ENCODE measurements around the gene SNRK. TPM values are rescaled to one million over a fixed set of nuclear protein-coding genes. Genes with fewer than 3 reads are reported as not detected.

Gene SNRK
- total RNA-seq, 2 donors from 2014 or later: 22.7 to 31.2 TPM

DNA sequence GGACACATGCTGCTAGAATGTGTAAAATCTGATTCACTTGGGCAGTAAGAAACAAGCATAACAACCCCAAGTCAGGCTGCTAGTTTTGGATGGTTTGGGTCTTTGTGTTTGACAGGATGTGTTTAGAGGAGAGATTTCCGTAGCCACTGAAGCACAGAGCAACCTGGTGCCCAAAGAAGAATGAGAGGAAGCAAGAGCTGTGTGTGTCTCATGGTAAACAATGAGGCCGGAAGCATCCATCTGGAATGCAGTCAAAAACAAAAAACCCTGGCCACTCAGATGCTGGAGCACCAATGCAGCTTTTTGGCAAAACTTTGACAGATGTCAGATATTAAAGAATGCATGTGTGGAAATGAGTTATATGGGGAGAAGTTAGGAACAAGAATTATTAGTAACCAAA lies 39.4 kb upstream of the SNRK start:
- TF ChIP-seq, protein P1, sequence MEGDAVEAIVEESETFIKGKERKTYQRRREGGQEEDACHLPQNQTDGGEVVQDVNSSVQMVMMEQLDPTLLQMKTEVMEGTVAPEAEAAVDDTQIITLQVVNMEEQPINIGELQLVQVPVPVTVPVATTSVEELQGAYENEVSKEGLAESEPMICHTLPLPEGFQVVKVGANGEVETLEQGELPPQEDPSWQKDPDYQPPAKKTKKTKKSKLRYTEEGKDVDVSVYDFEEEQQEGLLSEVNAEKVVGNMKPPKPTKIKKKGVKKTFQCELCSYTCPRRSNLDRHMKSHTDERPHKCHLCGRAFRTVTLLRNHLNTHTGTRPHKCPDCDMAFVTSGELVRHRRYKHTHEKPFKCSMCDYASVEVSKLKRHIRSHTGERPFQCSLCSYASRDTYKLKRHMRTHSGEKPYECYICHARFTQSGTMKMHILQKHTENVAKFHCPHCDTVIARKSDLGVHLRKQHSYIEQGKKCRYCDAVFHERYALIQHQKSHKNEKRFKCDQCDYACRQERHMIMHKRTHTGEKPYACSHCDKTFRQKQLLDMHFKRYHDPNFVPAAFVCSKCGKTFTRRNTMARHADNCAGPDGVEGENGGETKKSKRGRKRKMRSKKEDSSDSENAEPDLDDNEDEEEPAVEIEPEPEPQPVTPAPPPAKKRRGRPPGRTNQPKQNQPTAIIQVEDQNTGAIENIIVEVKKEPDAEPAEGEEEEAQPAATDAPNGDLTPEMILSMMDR (IDR thresholded peaks at IDR 0.05): no peak
- DNase-seq (ENCODE audit: low spot score): no peak
- H3K4me1 ChIP-seq: peaks cover 0 to 13% of the 10 kb centered on the region in 2 donors
- H3K27me3 ChIP-seq: no peaks in the 10 kb centered on the region
- H3K9me3 ChIP-seq: no peaks in the 10 kb centered on the region
- H3K4me3 ChIP-seq: no peak overlapping the region
- no peak overlapping the region for H3K27ac ChIP-seq
- no peaks in the 10 kb centered on the region for H3K36me3 ChIP-seq

DNA sequence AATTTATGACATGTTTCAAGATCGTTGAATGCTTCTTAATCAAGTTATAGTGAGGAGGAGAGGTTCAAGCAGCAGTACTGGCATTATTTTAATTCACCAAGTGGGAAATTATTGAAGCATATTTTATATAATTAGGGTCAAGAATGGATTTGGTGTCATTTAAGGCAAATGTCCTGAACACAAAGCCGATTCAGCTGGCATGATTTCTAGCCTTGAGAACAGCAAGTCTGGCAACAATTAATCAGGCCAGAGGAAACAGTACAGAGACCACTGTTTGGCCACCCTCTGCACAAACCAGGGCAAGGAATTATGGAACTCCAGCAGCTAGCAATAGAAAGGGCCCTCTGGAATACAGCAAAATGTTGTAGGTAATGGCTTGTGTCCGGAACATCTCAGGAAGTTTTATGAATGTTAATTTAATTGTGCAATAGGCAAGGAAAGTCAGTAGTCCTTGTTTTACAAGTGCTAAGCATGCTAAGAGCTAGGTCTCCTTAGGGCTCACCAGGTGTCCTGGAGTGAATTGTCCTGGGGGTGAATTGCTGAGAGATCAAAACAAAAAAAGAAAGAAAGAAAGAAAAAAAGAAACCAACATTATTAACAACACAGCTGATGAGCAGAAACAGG lies 38.7 kb upstream of the SNRK start:
- Histone ChIP-seq H3K27ac (no peak overlapping the region), H3K36me3 (no peaks in the 10 kb centered on the region), H3K27me3 (no peaks in the 10 kb centered on the region), H3K4me3 (no peak overlapping the region), H3K9me3 (no peaks in the 10 kb centered on the region), H3K4me1 (peaks cover 0 to 13% of the 10 kb centered on the region in 2 donors)
- no peak for DNase-seq (ENCODE audit: low spot score)
- TF ChIP-seq, protein P1 (IDR thresholded peaks at IDR 0.05): no peak

DNA sequence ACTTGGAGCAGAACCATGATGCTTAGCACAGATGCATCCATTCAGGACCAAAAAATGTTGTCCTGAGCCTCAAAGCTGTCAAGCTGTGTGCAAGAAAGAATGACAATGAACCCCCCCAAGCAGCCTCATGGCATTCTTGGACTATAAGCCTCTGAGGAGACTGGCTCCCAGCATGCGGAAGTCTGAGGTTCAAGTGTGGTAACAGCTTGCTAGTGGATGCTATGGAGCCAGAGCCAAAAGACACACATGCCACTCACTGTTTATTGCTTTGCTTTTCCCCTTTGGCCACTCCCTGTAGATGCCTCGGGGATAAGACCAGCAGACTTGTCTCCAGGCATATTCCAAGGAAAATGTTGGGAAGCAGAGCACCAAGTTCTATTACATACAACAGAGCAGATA lies 38.2 kb upstream of the SNRK start:
- peaks cover 0 to 13% of the 10 kb centered on the region in 2 donors for H3K4me1 ChIP-seq

DNA sequence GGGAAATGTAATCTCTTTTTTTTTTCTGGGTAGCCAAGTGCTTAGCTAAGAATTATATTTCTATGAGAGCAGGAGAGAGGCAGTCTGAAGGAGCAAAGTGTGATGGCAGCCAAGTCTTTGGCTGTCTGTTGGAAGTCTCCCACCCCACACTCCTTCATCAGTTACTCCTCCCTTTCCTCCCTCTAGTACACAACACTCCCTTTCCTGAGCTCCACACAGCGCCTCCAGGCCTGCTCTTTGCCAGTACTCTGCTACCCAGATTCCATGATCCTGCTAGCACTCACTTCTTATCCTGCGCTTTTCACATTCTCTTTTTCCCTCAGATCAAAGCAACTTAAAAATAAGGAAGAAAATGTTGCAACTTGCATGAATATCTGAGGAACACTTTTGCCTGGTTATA lies 37.4 kb upstream of the SNRK start:
- no peak for DNase-seq (ENCODE audit: low spot score)
- Histone ChIP-seq H3K4me1 (peaks cover 0 to 13% of the 10 kb centered on the region in 2 donors), H3K36me3 (no peaks in the 10 kb centered on the region)

More for the DNA sequence above, 38.2 kb upstream of the SNRK start:
- TF ChIP-seq, protein P1 (IDR thresholded peaks at IDR 0.05): no peak
- Histone ChIP-seq H3K9me3 (no peaks in the 10 kb centered on the region), H3K36me3 (no peaks in the 10 kb centered on the region), H3K27ac (no peak overlapping the region), H3K4me3 (no peak overlapping the region), H3K27me3 (no peaks in the 10 kb centered on the region)
- DNase-seq (ENCODE audit: low spot score): no peak

DNA sequence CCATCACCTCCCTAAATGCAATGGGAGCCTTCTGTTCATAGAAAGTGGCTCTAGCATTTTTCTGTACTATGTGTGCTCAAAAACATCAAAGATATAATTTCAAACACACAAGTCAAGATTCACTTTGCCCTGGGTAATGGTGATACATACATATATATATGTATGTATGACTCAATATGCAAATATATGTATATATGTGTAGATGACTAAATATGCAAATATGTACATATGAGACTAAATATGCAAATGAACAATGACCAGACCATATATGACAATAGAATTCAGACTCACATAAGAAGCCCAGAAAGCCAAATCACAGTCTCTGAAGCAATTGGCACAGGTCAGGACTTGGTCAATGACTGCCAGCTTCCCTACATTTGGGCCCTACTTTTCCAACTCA lies 36.9 kb upstream of the SNRK start:
- no peak overlapping the region for H3K4me3 ChIP-seq
- H3K9me3 ChIP-seq: no peaks in the 10 kb centered on the region
- no peaks in the 10 kb centered on the region for H3K36me3 ChIP-seq
- no peaks in the 10 kb centered on the region for H3K27me3 ChIP-seq
- TF ChIP-seq, protein P1 (IDR thresholded peaks at IDR 0.05): no peak
- no peak for DNase-seq (ENCODE audit: low spot score)
- peaks cover 0 to 13% of the 10 kb centered on the region in 2 donors for H3K4me1 ChIP-seq
- H3K27ac ChIP-seq: no peak overlapping the region

More for the DNA sequence above, 37.4 kb upstream of the SNRK start:
- Histone ChIP-seq H3K9me3 (no peaks in the 10 kb centered on the region), H3K4me3 (no peak overlapping the region), H3K27me3 (no peaks in the 10 kb centered on the region), H3K27ac (no peak overlapping the region)
- TF ChIP-seq, protein P1 (IDR thresholded peaks at IDR 0.05): no peak

DNA sequence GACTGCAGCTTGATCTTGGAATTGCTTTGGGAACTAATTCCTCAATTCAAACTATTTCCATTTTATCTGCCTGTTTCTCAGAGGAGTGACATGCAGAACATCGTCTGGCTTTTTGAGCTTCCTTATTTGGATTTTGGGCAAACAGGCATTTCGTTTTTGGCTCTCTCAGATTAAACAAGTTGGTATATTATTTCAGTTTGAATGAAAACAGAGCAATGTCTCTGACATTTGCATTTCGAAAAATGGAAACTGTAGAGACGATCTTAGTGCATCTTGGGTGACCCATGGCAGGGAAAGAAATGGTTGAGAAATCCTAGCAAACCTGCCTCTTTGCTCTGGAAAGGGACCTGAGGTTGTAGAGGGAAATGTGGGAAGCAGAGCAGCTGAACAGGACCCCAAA lies 33.0 kb upstream of the SNRK start:
- no peaks in the 10 kb centered on the region for H3K36me3 ChIP-seq
- TF ChIP-seq, protein P1 (IDR thresholded peaks at IDR 0.05): no peak
- no peak for DNase-seq (ENCODE audit: low spot score)
- no peaks in the 10 kb centered on the region for H3K9me3 ChIP-seq
- no peak overlapping the region for H3K4me3 ChIP-seq
- H3K27ac ChIP-seq: no peak overlapping the region
- H3K27me3 ChIP-seq: no peaks in the 10 kb centered on the region
- no peaks in the 10 kb centered on the region for H3K4me1 ChIP-seq
